HG03066 (cell line): ENCODE measurements around the gene RACGAP1.
A peak's percentile ranks its signal among the peaks of the same experiment; 100 is the strongest.

Source experiments
- ATAC-seq: cut with Tn5 transposase; IDR thresholded peaks from one replicate; pipeline ENCODE4 v1.9.1; 2021; ENCODE audit warnings: low read depth; ENCODE audit not compliant: unreplicated experiment

Gene RACGAP1

GRCh38 chr12:50025187-50026059 lies at the start of gene RACGAP1:
Gene RACGAP1, minus strand, starts transcription at chr12:50025494. Its CDS starts 8,779 bp downstream, at chr12:50016715.
- peak; percentile 95 for ATAC-seq

- no peak for ATAC-seq
Observed at GRCh38 chr12:50073712-50074111, 48.4 kb upstream of the RACGAP1 start.

GRCh38 chr12:50073206-50073605 lies 47.9 kb upstream of the RACGAP1 start:
- ATAC-seq, result no peak

GRCh38 chr12:50072198-50072907 lies 47.1 kb upstream of the RACGAP1 start:
- ATAC-seq, result no peak

GRCh38 chr12:50070314-50071060 lies 45.2 kb upstream of the RACGAP1 start:
- no peak for ATAC-seq

- ATAC-seq, result no peak
Observed at GRCh38 chr12:50069539-50069938, 44.2 kb upstream of the RACGAP1 start.

GRCh38 chr12:50069069-50069468 lies 43.8 kb upstream of the RACGAP1 start:
- ATAC-seq, result no peak

- no peak for ATAC-seq
Observed at GRCh38 chr12:50066402-50066801, 41.1 kb upstream of the RACGAP1 start.

GRCh38 chr12:50065726-50066310 lies 40.5 kb upstream of the RACGAP1 start:
- no peak for ATAC-seq

GRCh38 chr12:50062728-50063460 lies 37.6 kb upstream of the RACGAP1 start:
- no peak for ATAC-seq

- ATAC-seq, result no peak
Observed at GRCh38 chr12:50061946-50062686, 36.8 kb upstream of the RACGAP1 start.

GRCh38 chr12:50061171-50061570 lies 35.9 kb upstream of the RACGAP1 start:
- no peak for ATAC-seq

GRCh38 chr12:50060120-50060468 lies 34.8 kb upstream of the RACGAP1 start:
- no peak for ATAC-seq

GRCh38 chr12:50059440-50060119 lies 34.3 kb upstream of the RACGAP1 start:
- ATAC-seq, result no peak

- no peak for ATAC-seq
Observed at GRCh38 chr12:50058743-50059312, 33.5 kb upstream of the RACGAP1 start.

- no peak for ATAC-seq
Observed at GRCh38 chr12:50057896-50058670, 32.8 kb upstream of the RACGAP1 start.

- ATAC-seq, result no peak
Observed at GRCh38 chr12:50057000-50057841, 31.9 kb upstream of the RACGAP1 start, which contains the start of gene ASIC1. Gene ASIC1, plus strand, starts transcription at chr12:50057596. Its CDS starts 1,171 bp downstream, at chr12:50058767.
